Mesenchymal stem cell (in vitro differentiated cells and primary cell): ENCODE measurements around the gene ZDHHC1.
"Not testable (repeated sequence)": the region's sequence is repeated elsewhere in the genome, so short reads cannot be mapped to it uniquely, and the experiment has no call there.

Source experiments
- DNase-seq: peaks from one replicate; pipeline ENCODE4 v3.0.0-alpha.2; 2013
- H2AFZ ChIP-seq: one replicate; pipeline ENCODE4 v1.6.1; 2013; ENCODE audit warnings: low read depth, mild to moderate bottlenecking, control low read depth, inconsistent platforms, low read length, moderate library complexity
- H2AK5ac ChIP-seq: 2 replicates; pipeline ENCODE4 v1.6.1; 2013; ENCODE audit warnings: low read length, moderate library complexity, mild to moderate bottlenecking, inconsistent platforms; ENCODE audit not compliant: severe bottlenecking
- H2BK120ac ChIP-seq: one replicate; pipeline ENCODE4 v1.6.1; 2013; ENCODE audit warnings: low read depth, mild to moderate bottlenecking, inconsistent platforms, low read length, moderate library complexity
- H2BK12ac ChIP-seq, 2 experiments: one replicate each; pipeline ENCODE4 v1.6.1; 2013; ENCODE audit warnings: inconsistent platforms in 2 of 2, low read length in 2 of 2, mild to moderate bottlenecking in 2 of 2, moderate library complexity in 2 of 2, control low read depth in 1 of 2
- H2BK15ac ChIP-seq: one replicate; pipeline ENCODE4 v1.6.1; 2013; ENCODE audit warnings: mild to moderate bottlenecking, low read depth, inconsistent platforms; ENCODE audit not compliant: poor library complexity, severe bottlenecking
- H2BK5ac ChIP-seq: 2 replicates; pipeline ENCODE4 v1.6.1; 2013; ENCODE audit warnings: low read depth, mild to moderate bottlenecking, low read length, control low read depth, inconsistent platforms; ENCODE audit not compliant: poor library complexity, severe bottlenecking
- H3K14ac ChIP-seq, 2 experiments: one replicate each; pipeline ENCODE4 v1.6.1; 2013; ENCODE audit warnings: inconsistent platforms in 2 of 2, low read length in 2 of 2, control low read depth in 1 of 2, mild to moderate bottlenecking in 1 of 2, moderate library complexity in 1 of 2
- H3K18ac ChIP-seq, 2 experiments: one replicate each; pipeline ENCODE4 v1.6.1; 2013; ENCODE audit warnings: inconsistent platforms in 2 of 2, low read length in 2 of 2, control low read depth in 1 of 2, low read depth in 1 of 2, mild to moderate bottlenecking in 1 of 2
- H3K23ac ChIP-seq, 2 experiments: one replicate each; pipeline ENCODE4 v1.6.1; 2013; ENCODE audit warnings: inconsistent platforms in 2 of 2, low read length in 2 of 2, mild to moderate bottlenecking in 2 of 2, moderate library complexity in 2 of 2, control low read depth in 1 of 2
- H3K27ac ChIP-seq: 2 replicates; pipeline ENCODE4 v1.5.1; 2013; ENCODE audit warnings: mild to moderate bottlenecking, moderate library complexity, low read length, control low read depth, inconsistent platforms; ENCODE audit not compliant: poor library complexity, severe bottlenecking
- H3K27me3 ChIP-seq, 2 experiments: 2 replicates each; pipeline versions ENCODE4 v1.6.1 to v1.7.0; 2013; ENCODE audit warnings: low read length in 2 of 2, mild to moderate bottlenecking in 2 of 2, moderate library complexity in 2 of 2, control low read depth in 1 of 2, inconsistent platforms in 1 of 2; ENCODE audit not compliant: control insufficient read depth in 1 of 2, insufficient read depth in 1 of 2
- H3K36me3 ChIP-seq, 2 experiments: 2 replicates each; pipeline versions ENCODE4 v1.6.1 to v1.7.0; 2013; ENCODE audit warnings: low read length in 2 of 2, control low read depth in 1 of 2, inconsistent platforms in 1 of 2, low read depth in 1 of 2, mild to moderate bottlenecking in 1 of 2; ENCODE audit not compliant: insufficient read depth in 2 of 2, control insufficient read depth in 1 of 2
- H3K4ac ChIP-seq, 2 experiments: one replicate each; pipeline ENCODE4 v1.6.1; 2013; ENCODE audit warnings: inconsistent platforms in 2 of 2, low read length in 2 of 2, mild to moderate bottlenecking in 2 of 2, moderate library complexity in 2 of 2, control low read depth in 1 of 2, low read depth in 1 of 2
- H3K4me1 ChIP-seq: 2 replicates; pipeline ENCODE4 v1.6.1; 2013; ENCODE audit warnings: low read depth, low read length, control low read depth; ENCODE audit not compliant: control insufficient read depth, insufficient read depth
- H3K4me2 ChIP-seq: 2 replicates; pipeline ENCODE4 v1.6.1; 2013; ENCODE audit warnings: low read length, mild to moderate bottlenecking, inconsistent platforms; ENCODE audit not compliant: poor library complexity, severe bottlenecking
- H3K4me3 ChIP-seq, 2 experiments: 2 replicates each; pipeline versions ENCODE4 v1.5.1 to v1.7.0; 2013; ENCODE audit warnings: low read length in 2 of 2, mild to moderate bottlenecking in 2 of 2, control low read depth in 1 of 2, low read depth in 1 of 2; ENCODE audit not compliant: insufficient read depth in 1 of 2
- H3K79me1 ChIP-seq: replicated peaks from 2 replicates; pipeline ENCODE4 v1.6.1; 2013; ENCODE audit warnings: mild to moderate bottlenecking, control low read depth, low read length, inconsistent platforms; ENCODE audit not compliant: poor library complexity, severe bottlenecking
- H3K9ac ChIP-seq: 2 replicates; pipeline ENCODE4 v1.7.0; 2013; ENCODE audit warnings: mild to moderate bottlenecking, low read length, moderate library complexity
- H3K9me3 ChIP-seq: 2 replicates; pipeline ENCODE4 v1.7.0; 2013; ENCODE audit warnings: mild to moderate bottlenecking, low read length; ENCODE audit not compliant: control insufficient read depth
- H4K8ac ChIP-seq: one replicate; pipeline ENCODE4 v1.6.1; 2013; ENCODE audit warnings: inconsistent platforms, mild to moderate bottlenecking, low read length, moderate library complexity
- H4K91ac ChIP-seq: one replicate; pipeline ENCODE4 v1.6.1; 2013; ENCODE audit warnings: mild to moderate bottlenecking, low read length, inconsistent platforms
- WGBS: methylation state at CpG from one replicate; pipeline ENCODE4 v1.1.7; 2013; ENCODE audit warnings: mixed read lengths; 5-methylcytosine and 5-hydroxymethylcytosine counted together

ZDHHC1 gene

DNA sequence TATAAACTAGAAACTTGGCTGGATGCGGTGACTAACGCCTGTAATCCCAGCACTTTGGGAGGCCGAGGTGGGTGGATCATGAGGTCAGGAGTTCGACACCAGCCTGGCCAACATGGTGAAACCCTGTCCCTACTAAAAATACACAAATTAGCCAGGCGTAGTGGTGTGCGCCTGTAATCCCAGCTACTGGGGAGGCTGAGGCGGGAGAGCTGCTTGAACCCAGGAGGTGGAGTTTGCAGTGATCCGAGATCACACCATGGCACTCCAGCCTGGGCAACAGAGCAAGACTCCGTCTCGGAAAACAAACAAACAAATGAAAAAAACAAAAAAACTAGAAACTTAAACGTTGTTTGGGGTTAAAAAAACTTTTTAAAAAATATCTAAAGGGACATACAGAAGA is 40.3 kb downstream of the ZDHHC1 start:
- H3K4ac ChIP-seq, H3K23ac ChIP-seq, H3K9me3 ChIP-seq, H2AFZ ChIP-seq, H3K4me2 ChIP-seq, H3K4me1 ChIP-seq, DNase-seq, H2AK5ac ChIP-seq, H2BK120ac ChIP-seq, H2BK12ac ChIP-seq, H3K9ac ChIP-seq, H4K91ac ChIP-seq, H3K79me1 ChIP-seq, H3K36me3 ChIP-seq, H3K27ac ChIP-seq, H4K8ac ChIP-seq, H3K18ac ChIP-seq, H2BK5ac ChIP-seq, H3K14ac ChIP-seq, H2BK15ac ChIP-seq, H3K4me3 ChIP-seq: not testable (repeated sequence)
- peaks cover 4 to 11% of the 10 kb centered on the region in 2 experiments for H3K27me3 ChIP-seq
- WGBS = 93% methylated on average over 7 of the region's 11 CpGs

DNA sequence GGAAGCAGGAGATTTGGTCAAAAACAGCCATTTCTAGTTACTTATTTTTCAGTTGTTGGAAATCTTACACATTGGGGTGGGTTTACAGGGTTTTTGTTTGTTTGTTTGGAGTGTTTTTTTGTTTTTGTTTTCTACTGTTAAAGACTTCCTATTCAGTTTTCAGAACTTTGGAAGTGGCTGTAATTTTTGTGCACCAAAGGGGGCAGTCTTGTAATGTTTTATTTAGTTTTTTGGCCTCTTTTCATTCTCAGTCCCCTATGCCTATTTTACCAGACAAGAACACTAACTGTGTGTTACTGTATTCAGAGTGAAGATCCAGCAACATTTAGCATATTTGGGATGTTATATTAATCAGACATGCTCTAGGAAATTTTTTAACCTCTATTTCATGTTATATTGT is 43.6 kb downstream of the ZDHHC1 start:
- Histone ChIP-seq H4K8ac (no peak overlapping the region), H3K18ac (no peak overlapping the region), H3K4me2 (no peak overlapping the region), H2AFZ (no peak overlapping the region), H2AK5ac (no peak overlapping the region), H3K79me1 (no peaks in the 10 kb centered on the region), H2BK12ac (no peak overlapping the region), H2BK15ac (no peak overlapping the region), H3K14ac (no peak overlapping the region), H2BK120ac (no peak overlapping the region), H3K4me3 (no peak overlapping the region), H3K27me3 (peaks cover 34 to 41% of the 10 kb centered on the region in 2 experiments), H3K9ac (no peak overlapping the region), H3K9me3 (no peaks in the 10 kb centered on the region), H4K91ac (no peak overlapping the region), H2BK5ac (no peak overlapping the region), H3K4me1 (no peaks in the 10 kb centered on the region), H3K27ac (no peak overlapping the region), H3K36me3 (no peaks in the 10 kb centered on the region), H3K23ac (no peak overlapping the region), H3K4ac (no peak overlapping the region)
- peak; percentile 34 for DNase-seq

- Histone ChIP-seq H2BK5ac (no peak overlapping the region), H4K8ac (no peak overlapping the region), H2BK12ac (no peak overlapping the region), H2BK15ac (no peak overlapping the region), H3K9ac (no peak overlapping the region), H2AK5ac (no peak overlapping the region), H2BK120ac (no peak overlapping the region), H4K91ac (peak overlapping the region; percentile 39), H3K9me3 (no peaks in the 10 kb centered on the region), H3K4ac (no peak overlapping the region), H2AFZ (no peak overlapping the region), H3K36me3 (no peaks in the 10 kb centered on the region), H3K23ac (no peak overlapping the region), H3K4me3 (no peak overlapping the region), H3K4me2 (no peak overlapping the region), H3K4me1 (no peaks in the 10 kb centered on the region), H3K79me1 (no peaks in the 10 kb centered on the region), H3K27me3 (peaks cover 39 to 43% of the 10 kb centered on the region in 2 experiments), H3K14ac (no peak overlapping the region), H3K18ac (no peak overlapping the region), H3K27ac (no peak overlapping the region)
- no peak for DNase-seq
- 86% methylated on average over 4 of the region's 4 CpGs for WGBS
These were observed 45.6 kb downstream of the ZDHHC1 start for GRCh38 chr16:67370661-67371060.

- Histone ChIP-seq H2AFZ (no peak overlapping the region), H2BK12ac (no peak overlapping the region), H3K4ac (no peak overlapping the region), H3K4me2 (no peak overlapping the region), H2BK15ac (no peak overlapping the region), H2BK5ac (no peak overlapping the region), H2BK120ac (no peak overlapping the region), H2AK5ac (no peak overlapping the region), H3K23ac (no peak overlapping the region), H3K4me3 (no peak overlapping the region), H3K36me3 (no peaks in the 10 kb centered on the region), H4K91ac (no peak overlapping the region), H3K4me1 (no peaks in the 10 kb centered on the region), H3K14ac (no peak overlapping the region), H3K9ac (no peak overlapping the region), H3K27ac (no peak overlapping the region), H3K9me3 (no peaks in the 10 kb centered on the region), H4K8ac (no peak overlapping the region), H3K18ac (no peak overlapping the region), H3K79me1 (no peaks in the 10 kb centered on the region), H3K27me3 (peaks cover 33 to 57% of the 10 kb centered on the region in 2 experiments)
- no peak for DNase-seq
These were observed 51.6 kb downstream of the ZDHHC1 start for GRCh38 chr16:67364600-67365235.
